Adrenal gland (tissue), 5 donors: ENCODE measurements around the gene MICAL3.
"Not testable (repeated sequence)": the region's sequence is repeated elsewhere in the genome, so short reads cannot be mapped to it uniquely, and the experiment has no call there.

Source experiments
- CTCF ChIP-seq, 6 experiments: fragments of 450-650 bp in 4 of 6; fragments of 200-600 bp in 2 of 6; sonication (generic) in 1 of 6; IDR thresholded peaks; 1 replicate in 5 of 6; 2 replicates in 1 of 6; pipeline versions ENCODE4 v1.5.1 to v1.8.0; 2016 to 2021; ENCODE audit warnings: antibody characterized with exemption in 6 of 6, mild to moderate bottlenecking in 2 of 6, moderate library complexity in 1 of 6
- POLR2A ChIP-seq, 2 donors: fragments of 450-650 bp; IDR thresholded peaks; one replicate each; pipeline ENCODE4 v1.6.1; 2017; ENCODE audit warnings: antibody characterized with exemption in 2 of 2, mild to moderate bottlenecking in 2 of 2, moderate library complexity in 1 of 2
- donor health status: DM: no; HTN: no; CAD: no.

DNA sequence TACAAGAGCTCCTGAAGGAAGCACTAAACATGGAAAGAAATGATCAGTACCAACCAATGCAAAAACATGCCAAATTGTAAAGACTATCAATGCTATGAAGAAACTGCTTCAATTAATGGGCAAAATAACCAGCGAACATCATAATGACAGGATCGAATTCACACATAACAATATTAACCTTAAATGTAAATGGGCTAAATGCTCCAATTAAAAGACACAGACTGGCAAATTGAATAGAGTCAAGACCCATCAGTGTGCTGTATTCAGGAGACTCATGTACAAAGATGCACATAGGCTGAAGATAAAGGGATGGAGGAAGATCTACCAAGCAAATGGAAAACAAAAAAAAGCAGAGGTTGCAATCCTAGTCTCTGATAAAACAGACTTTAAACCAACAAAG is 91.9 kb downstream of the MICAL3 start:
- TF ChIP-seq POLR2A, CTCF (IDR thresholded peaks at IDR 0.05): not testable (repeated sequence)
